GM12878 (cell line): ENCODE data around the gene RPS28. TPM values are rescaled to one million over a fixed set of nuclear protein-coding genes. Genes with fewer than 3 reads are reported as not detected.
A peak's percentile ranks its signal among the peaks of the same experiment; 100 is the strongest.

ENCODE experiments used
- CBFB ChIP-seq: IDR thresholded peaks from 2 replicates; pipeline ENCODE4 v1.6.1; 2016; ENCODE audit warnings: antibody characterized with exemption, low read depth
- EZH2 ChIP-seq: IDR thresholded peaks from 2 replicates; pipeline ENCODE4 v1.6.1; 2012; ENCODE audit warnings: low read depth, mild to moderate bottlenecking, control low read depth, inconsistent platforms, low read length, borderline replicate concordance; ENCODE audit not compliant: control insufficient read depth
- FOXK2 ChIP-seq: fragments of 450-650 bp; IDR thresholded peaks from 2 replicates; pipeline ENCODE4 v1.6.1; 2017; ENCODE audit warnings: mild to moderate bottlenecking, moderate library complexity
- HDAC2 ChIP-seq: fragments of 200-600 bp; sonication (generic); IDR thresholded peaks from 2 replicates; pipeline ENCODE4 v1.6.1; 2017
- LARP7 ChIP-seq: fragments of 450-650 bp; IDR thresholded peaks from 2 replicates; pipeline ENCODE4 v1.6.1; 2017; ENCODE audit warnings: mild to moderate bottlenecking
- MEF2A ChIP-seq: IDR thresholded peaks from 2 replicates; pipeline ENCODE4 v1.6.1; 2011; ENCODE audit warnings: low read depth, mild to moderate bottlenecking, low read length, moderate library complexity; ENCODE audit not compliant: insufficient read depth
- NR2F1 ChIP-seq: fragments of 450-650 bp; conservative IDR thresholded peaks from 2 replicates; pipeline ENCODE4 v1.6.1; 2017; ENCODE audit warnings: mild to moderate bottlenecking
- RFX5 ChIP-seq: IDR thresholded peaks from 2 replicates; pipeline ENCODE4 v1.6.1; 2011; ENCODE audit warnings: low read depth, low read length, improper control_type of control experiment
- TBL1XR1 ChIP-seq: IDR thresholded peaks from 2 replicates; pipeline ENCODE4 v1.6.1; 2012; ENCODE audit warnings: low read depth, low read length, improper control_type of control experiment
- ZNF384 ChIP-seq: IDR thresholded peaks from 2 replicates; pipeline ENCODE4 v1.6.1; 2012; ENCODE audit warnings: low read depth, mild to moderate bottlenecking, low read length, improper control_type of control experiment, borderline replicate concordance
- ZZZ3 ChIP-seq: IDR thresholded peaks from 2 replicates; pipeline ENCODE4 v1.6.1; 2011; ENCODE audit warnings: low read depth; ENCODE audit not compliant: control insufficient read depth, insufficient read length
- polyA plus RNA-seq, 11 experiments: library from polyadenylated mRNA; depleted of rRNA in 4 of 11; unstranded in 6 of 11; stranded (reverse) in 5 of 11; fragments of >200 nt; fragmentation: Nextera tagmentation in 4 of 11; fragmentation: Illumina TruSeq in 1 of 11; extraction: Ambion mirVana in 4 of 11; extraction: Trizol in 1 of 11; gene quantifications; 1 replicate in 1 of 11; 2 replicates in 10 of 11; pipeline versions ENCODE4 v1.2.1 to v1.2.3, GENCODE V29; 2011 to 2016; ENCODE audit warnings: inconsistent platforms in 2 of 11, missing spikeins in 2 of 11, low read depth in 1 of 11
- total RNA-seq, 4 experiments: library from RNA; depleted of rRNA in 3 of 4; stranded (reverse); fragments of >200 nt in 3 of 4; fragmentation: Illumina TruSeq in 1 of 4; extraction: Trizol in 1 of 4; gene quantifications; 2 replicates each; pipeline versions ENCODE4 v1.2.1 to v1.2.3, GENCODE V29; 2013 to 2021
- TF ChIP-seq, protein P1 (sequence below): fragments of 450-650 bp; IDR thresholded peaks from 2 replicates; pipeline ENCODE4 v1.6.1; 2016; ENCODE audit warnings: mild to moderate bottlenecking, moderate library complexity, borderline replicate concordance
- TF ChIP-seq, protein P2 (sequence below): IDR thresholded peaks from 2 replicates; pipeline ENCODE4 v1.6.1; 2012; ENCODE audit warnings: mild to moderate bottlenecking, low read depth, low read length
- TF ChIP-seq, protein P3 (sequence below): IDR thresholded peaks from 2 replicates; pipeline ENCODE4 v1.6.1; 2011; ENCODE audit warnings: borderline replicate concordance, low read depth, mild to moderate bottlenecking, moderate library complexity, mixed read lengths, low read length; ENCODE audit not compliant: insufficient read depth; ENCODE audit errors: extremely low read length
- TF ChIP-seq, protein P4 (sequence below): IDR thresholded peaks from 2 replicates; pipeline ENCODE4 v1.6.1; 2012; ENCODE audit warnings: low read length, inconsistent platforms
- TF ChIP-seq, protein P5 (sequence below): IDR thresholded peaks from 2 replicates; pipeline ENCODE4 v1.6.1; 2011; ENCODE audit warnings: borderline replicate concordance, low read depth, mild to moderate bottlenecking, moderate library complexity, low read length; ENCODE audit not compliant: insufficient read depth, poor library complexity, severe bottlenecking

RPS28 gene
- total and polyA plus RNA-seq, 10 of the 15 experiments (the other 5 are each of a cell fraction or from before 2014, with no cell fraction given) = 422 to 3,905 (median 1,580) TPM

DNA sequence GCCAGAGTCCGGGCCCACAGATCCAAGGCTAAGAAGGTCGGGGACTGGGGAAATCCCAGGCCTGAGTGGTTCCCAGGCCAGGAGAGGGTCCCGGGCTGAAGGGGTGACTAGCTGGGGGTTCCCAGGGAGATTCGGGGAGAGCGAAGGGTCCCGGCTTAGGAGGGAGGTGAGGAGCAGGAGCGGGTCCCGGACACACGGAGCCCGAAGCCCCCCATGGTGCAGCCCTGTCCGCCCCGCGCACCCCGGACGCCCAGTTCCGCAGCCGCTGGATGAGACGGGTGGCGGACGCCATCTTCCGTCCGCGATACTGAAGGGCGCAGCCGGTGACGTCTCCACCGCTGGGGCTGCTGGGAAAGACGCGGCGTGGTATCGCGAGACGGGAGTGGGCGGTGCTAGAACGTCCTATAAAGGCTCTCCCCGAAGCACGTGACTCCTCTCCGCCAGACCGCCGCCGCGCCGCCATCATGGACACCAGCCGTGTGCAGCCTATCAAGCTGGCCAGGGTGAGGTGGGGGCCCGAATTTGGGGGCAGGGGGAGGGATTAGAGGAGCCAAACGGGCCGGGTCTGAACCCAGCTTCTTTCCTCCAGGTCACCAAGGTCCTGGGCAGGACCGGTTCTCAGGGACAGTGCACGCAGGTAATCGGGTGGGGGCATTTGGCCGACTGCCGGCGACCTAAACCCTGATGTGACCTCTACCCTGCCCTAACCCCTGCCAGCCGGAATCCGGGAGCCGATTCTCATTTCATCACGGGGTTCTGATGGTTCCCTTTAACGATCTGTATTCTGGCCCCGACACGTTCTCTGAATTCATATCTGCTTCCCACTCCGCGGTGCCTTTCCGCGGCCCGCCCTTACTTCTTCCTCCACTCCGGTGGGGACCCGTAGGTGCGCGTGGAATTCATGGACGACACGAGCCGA, at the start of gene RPS28, which contains the start of gene NDUFA7 (continued):
- TF ChIP-seq, protein P1, sequence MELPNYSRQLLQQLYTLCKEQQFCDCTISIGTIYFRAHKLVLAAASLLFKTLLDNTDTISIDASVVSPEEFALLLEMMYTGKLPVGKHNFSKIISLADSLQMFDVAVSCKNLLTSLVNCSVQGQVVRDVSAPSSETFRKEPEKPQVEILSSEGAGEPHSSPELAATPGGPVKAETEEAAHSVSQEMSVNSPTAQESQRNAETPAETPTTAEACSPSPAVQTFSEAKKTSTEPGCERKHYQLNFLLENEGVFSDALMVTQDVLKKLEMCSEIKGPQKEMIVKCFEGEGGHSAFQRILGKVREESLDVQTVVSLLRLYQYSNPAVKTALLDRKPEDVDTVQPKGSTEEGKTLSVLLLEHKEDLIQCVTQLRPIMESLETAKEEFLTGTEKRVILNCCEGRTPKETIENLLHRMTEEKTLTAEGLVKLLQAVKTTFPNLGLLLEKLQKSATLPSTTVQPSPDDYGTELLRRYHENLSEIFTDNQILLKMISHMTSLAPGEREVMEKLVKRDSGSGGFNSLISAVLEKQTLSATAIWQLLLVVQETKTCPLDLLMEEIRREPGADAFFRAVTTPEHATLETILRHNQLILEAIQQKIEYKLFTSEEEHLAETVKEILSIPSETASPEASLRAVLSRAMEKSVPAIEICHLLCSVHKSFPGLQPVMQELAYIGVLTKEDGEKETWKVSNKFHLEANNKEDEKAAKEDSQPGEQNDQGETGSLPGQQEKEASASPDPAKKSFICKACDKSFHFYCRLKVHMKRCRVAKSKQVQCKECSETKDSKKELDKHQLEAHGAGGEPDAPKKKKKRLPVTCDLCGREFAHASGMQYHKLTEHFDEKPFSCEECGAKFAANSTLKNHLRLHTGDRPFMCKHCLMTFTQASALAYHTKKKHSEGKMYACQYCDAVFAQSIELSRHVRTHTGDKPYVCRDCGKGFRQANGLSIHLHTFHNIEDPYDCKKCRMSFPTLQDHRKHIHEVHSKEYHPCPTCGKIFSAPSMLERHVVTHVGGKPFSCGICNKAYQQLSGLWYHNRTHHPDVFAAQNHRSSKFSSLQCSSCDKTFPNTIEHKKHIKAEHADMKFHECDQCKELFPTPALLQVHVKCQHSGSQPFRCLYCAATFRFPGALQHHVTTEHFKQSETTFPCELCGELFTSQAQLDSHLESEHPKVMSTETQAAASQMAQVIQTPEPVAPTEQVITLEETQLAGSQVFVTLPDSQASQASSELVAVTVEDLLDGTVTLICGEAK = no peak
- peak; percentile 99 for TF ChIP-seq CBFB
- TF ChIP-seq EZH2 = no peak
- TF ChIP-seq, protein P2, sequence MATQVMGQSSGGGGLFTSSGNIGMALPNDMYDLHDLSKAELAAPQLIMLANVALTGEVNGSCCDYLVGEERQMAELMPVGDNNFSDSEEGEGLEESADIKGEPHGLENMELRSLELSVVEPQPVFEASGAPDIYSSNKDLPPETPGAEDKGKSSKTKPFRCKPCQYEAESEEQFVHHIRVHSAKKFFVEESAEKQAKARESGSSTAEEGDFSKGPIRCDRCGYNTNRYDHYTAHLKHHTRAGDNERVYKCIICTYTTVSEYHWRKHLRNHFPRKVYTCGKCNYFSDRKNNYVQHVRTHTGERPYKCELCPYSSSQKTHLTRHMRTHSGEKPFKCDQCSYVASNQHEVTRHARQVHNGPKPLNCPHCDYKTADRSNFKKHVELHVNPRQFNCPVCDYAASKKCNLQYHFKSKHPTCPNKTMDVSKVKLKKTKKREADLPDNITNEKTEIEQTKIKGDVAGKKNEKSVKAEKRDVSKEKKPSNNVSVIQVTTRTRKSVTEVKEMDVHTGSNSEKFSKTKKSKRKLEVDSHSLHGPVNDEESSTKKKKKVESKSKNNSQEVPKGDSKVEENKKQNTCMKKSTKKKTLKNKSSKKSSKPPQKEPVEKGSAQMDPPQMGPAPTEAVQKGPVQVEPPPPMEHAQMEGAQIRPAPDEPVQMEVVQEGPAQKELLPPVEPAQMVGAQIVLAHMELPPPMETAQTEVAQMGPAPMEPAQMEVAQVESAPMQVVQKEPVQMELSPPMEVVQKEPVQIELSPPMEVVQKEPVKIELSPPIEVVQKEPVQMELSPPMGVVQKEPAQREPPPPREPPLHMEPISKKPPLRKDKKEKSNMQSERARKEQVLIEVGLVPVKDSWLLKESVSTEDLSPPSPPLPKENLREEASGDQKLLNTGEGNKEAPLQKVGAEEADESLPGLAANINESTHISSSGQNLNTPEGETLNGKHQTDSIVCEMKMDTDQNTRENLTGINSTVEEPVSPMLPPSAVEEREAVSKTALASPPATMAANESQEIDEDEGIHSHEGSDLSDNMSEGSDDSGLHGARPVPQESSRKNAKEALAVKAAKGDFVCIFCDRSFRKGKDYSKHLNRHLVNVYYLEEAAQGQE = no peak; the same call in 1 of the 2 replicates
- no peak for TF ChIP-seq FOXK2
- TF ChIP-seq, protein P3, sequence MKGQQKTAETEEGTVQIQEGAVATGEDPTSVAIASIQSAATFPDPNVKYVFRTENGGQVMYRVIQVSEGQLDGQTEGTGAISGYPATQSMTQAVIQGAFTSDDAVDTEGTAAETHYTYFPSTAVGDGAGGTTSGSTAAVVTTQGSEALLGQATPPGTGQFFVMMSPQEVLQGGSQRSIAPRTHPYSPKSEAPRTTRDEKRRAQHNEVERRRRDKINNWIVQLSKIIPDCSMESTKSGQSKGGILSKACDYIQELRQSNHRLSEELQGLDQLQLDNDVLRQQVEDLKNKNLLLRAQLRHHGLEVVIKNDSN = peak; percentile 86
- peak; percentile 54 for TF ChIP-seq NR2F1
- TF ChIP-seq LARP7 = peak; percentile 65; the same call in 1 of the 2 replicates
- 0 out of 2 replicates have a peak, but pooled peaks have one; percentile 15 for TF ChIP-seq MEF2A
- TF ChIP-seq ZZZ3 = no peak
- TF ChIP-seq, protein P4, sequence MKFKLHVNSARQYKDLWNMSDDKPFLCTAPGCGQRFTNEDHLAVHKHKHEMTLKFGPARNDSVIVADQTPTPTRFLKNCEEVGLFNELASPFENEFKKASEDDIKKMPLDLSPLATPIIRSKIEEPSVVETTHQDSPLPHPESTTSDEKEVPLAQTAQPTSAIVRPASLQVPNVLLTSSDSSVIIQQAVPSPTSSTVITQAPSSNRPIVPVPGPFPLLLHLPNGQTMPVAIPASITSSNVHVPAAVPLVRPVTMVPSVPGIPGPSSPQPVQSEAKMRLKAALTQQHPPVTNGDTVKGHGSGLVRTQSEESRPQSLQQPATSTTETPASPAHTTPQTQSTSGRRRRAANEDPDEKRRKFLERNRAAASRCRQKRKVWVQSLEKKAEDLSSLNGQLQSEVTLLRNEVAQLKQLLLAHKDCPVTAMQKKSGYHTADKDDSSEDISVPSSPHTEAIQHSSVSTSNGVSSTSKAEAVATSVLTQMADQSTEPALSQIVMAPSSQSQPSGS = peak; percentile 43
- TF ChIP-seq HDAC2 = no peak
- 0 out of 2 replicates have a peak, but pooled peaks have one; percentile 27 for TF ChIP-seq RFX5
- 0 out of 2 replicates have a peak, but pooled peaks have one; percentile 57 for TF ChIP-seq TBL1XR1
- no peak for TF ChIP-seq ZNF384
- TF ChIP-seq, protein P5, sequence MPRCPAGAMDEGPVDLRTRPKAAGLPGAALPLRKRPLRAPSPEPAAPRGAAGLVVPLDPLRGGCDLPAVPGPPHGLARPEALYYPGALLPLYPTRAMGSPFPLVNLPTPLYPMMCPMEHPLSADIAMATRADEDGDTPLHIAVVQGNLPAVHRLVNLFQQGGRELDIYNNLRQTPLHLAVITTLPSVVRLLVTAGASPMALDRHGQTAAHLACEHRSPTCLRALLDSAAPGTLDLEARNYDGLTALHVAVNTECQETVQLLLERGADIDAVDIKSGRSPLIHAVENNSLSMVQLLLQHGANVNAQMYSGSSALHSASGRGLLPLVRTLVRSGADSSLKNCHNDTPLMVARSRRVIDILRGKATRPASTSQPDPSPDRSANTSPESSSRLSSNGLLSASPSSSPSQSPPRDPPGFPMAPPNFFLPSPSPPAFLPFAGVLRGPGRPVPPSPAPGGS = peak; percentile 19
